GM21717 (cell line): ENCODE data around the gene GCNA.

Experiments
- ATAC-seq: cut with Tn5 transposase; IDR thresholded peaks from one replicate; pipeline ENCODE4 v1.9.1; 2021; ENCODE audit warnings: mild to moderate bottlenecking, moderate library complexity; ENCODE audit not compliant: unreplicated experiment

The GCNA gene, protein sequence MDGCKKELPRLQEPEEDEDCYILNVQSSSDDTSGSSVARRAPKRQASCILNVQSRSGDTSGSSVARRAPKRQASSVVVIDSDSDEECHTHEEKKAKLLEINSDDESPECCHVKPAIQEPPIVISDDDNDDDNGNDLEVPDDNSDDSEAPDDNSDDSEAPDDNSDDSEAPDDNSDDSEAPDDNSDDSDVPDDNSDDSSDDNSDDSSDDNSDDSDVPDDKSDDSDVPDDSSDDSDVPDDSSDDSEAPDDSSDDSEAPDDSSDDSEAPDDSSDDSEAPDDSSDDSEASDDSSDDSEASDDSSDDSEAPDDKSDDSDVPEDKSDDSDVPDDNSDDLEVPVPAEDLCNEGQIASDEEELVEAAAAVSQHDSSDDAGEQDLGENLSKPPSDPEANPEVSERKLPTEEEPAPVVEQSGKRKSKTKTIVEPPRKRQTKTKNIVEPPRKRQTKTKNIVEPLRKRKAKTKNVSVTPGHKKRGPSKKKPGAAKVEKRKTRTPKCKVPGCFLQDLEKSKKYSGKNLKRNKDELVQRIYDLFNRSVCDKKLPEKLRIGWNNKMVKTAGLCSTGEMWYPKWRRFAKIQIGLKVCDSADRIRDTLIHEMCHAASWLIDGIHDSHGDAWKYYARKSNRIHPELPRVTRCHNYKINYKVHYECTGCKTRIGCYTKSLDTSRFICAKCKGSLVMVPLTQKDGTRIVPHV

DNA sequence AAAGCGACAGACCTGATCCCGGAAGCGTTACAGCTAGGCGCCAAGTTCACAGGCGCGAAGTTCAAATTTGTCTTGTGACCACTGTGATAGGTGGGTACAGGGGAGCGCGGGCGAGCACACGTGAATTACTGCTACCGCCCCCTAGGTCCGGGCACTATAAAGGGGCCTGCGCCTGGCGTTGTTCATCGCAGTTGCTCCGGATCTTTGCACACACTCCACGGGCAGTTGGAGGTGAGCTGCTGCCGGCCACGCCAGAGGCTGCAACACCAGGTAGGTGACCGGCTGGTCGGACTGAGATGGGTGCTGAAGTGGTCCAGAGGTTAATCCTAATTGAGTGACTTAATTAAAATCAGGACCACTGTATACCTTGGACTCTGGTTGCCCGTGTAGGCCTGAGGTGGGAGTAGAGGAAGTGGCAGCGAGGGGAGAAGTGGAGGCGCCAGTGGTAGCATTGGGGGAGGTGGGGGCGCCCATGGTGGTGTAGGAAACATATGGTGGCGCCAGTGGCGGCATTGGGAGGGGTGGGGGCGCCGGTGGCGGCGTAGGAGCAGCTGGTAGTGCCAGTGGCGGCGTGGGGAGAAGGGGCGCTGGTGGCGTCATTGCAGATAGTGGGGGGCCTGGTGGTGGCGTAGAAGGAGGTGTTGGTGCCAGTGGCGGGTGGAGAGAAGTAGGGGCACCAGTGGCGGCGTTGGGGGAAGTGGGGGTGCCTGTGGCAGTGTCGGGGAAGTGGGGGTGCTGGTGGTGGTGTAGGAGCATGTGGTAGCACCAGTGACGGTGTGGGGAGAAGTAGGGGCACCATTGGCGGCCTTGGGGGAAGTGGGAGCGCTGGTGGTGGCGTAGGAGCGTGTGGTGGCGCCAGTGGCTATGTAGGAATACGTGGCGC, at the start of gene GCNA:
GCNA (plus strand) TSS at position 185 of the 883 bp plus-strand sequence. CDS start 2,385 bp downstream, outside the sequence.
- ATAC-seq = no peak

DNA sequence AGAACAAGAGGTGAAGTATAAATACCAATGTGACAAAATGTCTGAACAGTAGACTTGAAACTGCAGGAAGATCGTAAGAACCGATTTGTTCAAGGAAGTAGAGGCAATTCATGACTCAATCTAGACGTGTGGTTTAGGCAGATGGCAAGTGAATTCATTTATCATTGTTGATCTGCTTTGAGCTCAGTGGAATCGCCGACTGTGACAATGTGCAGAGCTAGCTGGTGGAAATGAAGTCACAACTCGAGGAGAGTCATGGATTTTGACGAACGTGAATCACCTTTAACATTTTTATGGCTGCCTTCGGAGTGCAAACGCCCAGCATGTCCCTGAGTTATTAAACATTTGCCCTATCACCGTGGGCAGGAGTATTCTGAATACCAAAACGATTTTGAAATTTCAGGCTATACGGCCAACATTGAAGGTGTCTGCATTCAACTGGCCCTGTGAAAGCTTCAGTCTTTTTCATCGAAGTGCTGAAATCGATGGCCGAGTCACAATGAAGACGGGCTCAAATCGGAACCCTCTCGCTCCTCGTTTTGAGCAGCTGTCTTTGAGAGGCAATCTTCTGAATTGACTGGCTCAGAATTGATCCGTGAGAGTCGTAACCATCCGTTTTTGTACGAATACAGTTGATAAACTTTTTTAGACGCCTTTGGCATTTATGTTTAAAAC, 46.0 kb upstream of the GCNA start:
- ATAC-seq = peak; percentile 10

DNA sequence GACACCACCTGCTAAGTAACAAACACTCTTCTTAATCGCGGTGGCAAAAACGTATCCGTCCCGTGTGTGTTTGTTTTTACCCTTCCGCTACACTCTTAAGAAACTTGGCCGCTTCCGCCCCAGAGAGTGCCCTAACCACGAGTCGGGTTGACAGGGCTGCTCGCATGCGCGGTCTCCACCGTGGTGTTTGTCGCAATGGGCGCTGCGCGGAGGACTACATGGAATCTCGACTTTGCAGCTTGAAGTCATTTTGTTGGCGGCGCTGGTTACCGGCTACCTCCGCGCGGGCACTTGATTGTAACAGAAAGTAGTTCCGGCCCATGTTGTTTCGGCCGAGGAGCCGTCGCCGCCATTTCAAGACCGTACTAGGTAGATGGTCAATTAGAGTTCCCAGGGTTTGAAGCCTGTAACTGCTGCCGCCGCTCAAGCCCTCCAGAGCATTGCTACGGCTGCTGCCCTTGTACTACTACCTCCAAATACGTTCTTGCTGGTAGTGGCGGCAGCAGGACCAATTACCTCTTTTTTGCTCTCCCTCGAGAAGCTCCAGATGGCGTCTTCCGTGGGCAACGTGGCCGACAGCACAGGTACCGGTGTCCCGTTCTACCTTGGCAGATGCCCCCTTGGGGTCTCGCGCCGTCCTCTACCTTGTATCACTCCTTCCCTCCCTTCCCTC, 45.3 kb upstream of the GCNA start, which contains the start of gene OGT:
OGT (plus strand) TSS at position 352 of the 673 bp plus-strand sequence; CDS start at position 548, 196 bp downstream.
- ATAC-seq = peak; percentile 66

DNA sequence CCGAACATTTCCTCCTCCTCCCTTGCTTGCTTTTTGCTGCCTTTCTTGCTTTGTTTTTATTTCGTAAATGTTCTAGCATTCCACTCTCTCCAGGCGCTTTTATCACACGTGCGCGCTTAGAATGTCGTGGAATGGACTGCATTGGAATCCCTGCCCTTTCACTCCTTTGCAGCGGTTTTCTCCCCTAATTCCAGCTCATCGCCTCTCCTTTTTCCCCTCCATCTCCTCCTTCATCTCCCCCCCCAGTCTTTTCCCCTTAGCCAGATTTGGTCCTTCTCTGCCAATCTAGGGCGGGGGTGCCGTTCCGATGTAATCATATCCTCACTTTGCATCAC, 44.8 kb upstream of the GCNA start:
- ATAC-seq = no peak

DNA sequence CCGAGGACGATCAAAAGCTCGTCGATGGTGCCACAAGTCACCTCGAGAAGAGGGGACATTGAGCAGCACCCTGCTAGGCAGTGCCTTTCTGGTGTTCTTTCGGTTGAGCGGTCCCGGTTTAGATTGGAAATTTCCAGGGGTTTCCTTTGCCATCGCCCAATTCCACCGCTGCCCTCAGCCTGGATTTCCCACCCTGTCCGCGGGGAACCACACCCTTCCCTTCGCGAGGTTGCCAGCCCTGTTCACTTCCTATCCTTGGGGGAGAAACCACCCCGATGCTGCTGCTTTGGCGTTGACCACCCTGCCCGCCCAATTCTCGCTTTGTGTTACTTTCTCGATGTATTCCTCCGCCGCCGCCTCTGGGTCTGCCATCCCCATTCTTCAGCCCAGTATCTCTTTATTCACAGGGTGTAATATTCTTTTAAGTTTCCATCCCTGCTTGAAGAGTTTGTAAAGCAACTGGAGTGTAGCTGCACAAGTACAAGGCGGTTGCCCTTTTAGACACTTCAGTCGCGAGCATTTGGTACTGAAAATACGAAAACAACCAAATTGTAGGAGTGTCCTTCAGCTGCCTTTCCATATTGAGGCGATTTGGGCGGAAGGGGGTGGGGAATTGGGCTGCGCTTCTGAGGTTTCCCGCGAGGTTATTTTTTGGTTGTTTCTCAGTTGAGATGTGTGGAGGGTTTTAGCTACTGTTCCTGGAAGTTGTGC, 44.2 kb upstream of the GCNA start:
- ATAC-seq = no peak

DNA sequence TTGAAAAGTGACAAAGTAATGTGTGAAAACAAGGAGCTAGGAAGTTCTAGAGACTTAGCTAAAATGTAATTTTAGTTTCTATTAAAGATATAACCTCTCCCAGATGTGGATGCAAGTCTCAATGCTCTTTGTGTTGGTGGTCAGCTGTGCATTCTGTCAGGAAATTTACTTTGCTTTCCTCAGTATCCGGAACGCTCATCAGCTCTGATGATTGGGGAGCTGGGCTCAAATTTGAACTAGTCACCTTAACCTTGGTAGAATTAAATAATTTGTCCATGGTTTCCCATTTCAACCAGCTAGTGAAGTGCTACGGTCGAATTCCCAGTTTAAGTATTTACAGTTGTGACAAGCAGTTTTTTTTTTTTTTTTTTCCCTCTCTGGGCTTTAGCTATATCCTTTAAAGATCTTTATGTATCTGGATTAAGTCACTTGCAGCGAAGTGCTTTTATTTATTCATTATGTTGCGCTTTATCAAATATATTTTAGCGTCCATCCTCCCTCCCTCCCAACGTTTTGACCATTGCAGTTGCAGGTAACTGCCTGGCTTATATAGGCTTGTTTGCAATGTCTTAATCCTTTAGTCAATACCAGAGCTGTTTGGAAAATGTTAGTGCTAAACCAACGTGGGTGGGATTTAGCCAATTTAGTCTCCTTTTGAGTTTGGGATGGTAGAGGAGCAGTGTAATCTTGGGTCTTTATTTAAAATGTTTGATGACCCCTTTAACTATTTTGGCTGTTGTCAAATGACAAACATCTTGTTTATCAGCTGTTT, 43.3 kb upstream of the GCNA start:
- no peak for ATAC-seq

DNA sequence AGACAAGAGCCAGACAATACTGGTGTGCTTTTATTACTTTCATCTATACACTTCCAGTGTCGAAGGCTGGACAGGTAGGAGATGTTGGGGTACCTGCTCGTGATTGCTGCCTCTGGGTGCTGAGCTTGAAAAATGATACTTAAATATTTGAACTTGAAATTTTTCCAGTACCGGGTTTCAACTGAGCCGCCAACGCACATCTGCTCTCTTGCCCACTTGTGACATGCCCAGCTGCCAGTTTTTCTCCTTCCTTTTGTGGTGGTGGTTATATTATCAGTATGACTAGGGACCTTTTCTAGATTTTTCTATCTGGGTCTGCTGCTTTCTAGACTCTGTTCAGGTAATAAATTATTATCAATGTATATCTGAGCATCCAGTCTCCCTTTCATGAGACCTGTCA, 42.0 kb upstream of the GCNA start:
- ATAC-seq = no peak

DNA sequence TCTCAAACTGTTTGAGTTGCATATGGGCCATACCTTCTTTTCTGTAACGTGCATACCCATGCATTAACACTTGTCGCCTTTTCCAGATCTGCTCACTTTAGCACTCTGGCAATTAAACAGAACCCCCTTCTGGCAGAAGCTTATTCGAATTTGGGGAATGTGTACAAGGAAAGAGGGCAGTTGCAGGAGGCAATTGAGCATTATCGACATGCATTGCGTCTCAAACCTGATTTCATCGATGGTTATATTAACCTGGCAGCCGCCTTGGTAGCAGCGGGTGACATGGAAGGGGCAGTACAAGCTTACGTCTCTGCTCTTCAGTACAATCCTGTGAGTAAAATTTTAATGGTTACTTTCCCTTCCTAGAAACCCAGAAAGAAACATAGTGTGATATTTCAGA, 40.5 kb upstream of the GCNA start:
- ATAC-seq = no peak

DNA sequence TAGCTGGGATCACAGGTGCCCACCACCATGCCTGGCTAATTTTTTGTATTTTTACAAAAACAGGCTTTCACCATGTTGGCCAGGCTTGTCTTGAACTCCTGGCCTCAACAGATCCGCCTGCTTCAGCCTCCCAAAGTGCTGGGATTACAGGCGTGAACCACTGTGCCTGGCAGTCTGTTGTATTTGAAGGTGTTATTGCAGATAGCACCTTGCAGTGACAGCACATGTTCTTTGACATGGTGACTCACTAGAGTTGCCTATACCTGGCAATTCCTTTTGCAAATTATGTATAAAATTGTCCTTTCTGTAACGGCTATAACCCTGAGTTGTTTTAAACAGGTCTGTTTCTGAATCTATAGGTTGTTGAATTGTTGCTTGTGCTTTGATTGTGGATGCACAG, 37.4 kb upstream of the GCNA start:
- peak; percentile 26 for ATAC-seq

DNA sequence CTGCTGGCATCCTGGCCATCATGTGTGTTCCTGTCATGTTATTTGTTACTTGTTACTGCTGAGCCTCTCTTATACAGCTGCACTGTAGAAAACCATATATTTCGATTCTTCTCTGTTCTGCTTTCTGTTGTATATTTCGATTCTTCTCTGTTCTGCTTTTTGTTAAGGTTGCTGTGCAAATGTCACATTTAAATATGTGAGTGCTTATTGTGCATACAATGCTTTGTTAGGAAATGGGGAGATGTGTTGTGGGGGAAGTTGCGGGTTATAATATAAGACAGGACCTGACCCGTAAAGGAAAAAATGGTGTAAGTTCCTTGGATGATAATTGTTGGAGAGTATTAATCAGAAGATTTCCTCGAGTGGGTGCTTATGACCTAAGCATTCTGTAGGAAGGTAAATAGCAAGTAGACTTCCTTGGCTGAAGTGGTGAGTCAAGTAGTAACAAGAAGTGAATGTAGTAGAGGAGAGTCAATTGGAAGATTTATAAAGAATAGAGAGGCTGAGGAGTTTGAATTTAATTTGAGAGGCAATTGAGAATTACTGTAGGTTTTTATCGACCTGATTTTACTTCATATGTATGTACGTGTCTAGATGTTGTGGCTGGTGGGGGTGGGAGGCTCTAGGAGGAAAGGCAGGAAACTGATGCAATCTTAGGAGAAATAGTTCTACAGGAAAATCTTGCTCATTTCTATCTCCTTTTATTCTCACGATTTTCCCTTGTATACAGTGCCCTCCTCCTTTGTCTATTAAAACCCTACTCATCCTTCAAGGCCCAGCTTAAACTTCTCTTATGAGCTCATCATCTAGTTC, 36.8 kb upstream of the GCNA start:
- peak; percentile 69 for ATAC-seq

DNA sequence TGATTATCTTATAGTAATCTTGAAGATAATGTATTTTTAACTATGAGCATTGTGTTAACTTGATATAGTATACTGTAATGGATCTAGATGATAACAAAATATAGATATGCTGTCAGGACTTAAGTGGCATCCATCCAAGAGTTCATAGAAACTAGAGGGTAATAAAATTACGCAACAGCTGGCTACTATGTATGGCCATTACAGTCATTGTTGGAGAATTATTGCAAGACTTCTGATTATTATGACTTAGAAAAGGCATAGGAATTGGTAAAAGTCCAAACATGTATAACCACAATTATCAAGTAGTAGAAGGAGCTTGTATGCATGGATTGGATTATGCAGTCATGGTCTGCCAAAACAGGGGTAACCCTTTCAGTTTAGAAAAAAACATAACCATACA, 35.8 kb upstream of the GCNA start:
- ATAC-seq = no peak

DNA sequence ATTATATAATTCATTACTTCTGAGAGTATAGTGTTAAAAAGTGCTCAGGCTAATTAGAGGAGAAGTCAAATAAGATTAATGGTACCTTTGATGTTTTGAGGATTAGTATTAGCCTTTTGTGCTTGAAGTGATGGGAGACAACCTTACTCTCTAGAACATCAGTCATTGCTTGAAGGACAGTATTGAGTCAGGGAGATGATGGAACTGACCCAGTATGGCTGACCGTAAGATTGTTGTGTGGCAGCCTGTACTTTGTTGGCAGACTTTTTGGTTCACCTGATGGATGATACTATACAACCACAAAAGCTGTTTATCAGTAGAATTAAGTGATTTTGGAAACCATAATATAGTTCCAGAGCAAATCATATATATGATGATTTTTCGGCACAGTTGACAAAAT, 35.4 kb upstream of the GCNA start:
- no peak for ATAC-seq

DNA sequence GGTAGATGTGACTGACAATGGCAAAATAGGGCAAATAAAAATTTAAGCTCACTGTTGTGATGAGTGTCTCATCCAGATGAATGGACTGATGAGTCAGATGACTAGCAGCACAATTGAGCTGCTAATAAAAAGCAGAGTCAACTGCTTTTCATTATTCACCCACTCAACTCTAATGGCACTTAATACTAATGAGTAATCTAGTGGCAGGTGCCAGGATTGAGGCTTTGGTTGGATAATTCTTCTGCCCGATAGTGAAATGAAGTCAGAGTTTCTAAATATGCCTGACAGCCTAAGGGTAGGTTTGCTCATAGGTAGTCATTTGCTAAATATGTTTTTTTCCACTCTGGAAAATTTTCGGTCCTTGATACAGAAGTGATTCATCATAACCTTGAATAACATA, 34.9 kb upstream of the GCNA start:
- no peak for ATAC-seq

DNA sequence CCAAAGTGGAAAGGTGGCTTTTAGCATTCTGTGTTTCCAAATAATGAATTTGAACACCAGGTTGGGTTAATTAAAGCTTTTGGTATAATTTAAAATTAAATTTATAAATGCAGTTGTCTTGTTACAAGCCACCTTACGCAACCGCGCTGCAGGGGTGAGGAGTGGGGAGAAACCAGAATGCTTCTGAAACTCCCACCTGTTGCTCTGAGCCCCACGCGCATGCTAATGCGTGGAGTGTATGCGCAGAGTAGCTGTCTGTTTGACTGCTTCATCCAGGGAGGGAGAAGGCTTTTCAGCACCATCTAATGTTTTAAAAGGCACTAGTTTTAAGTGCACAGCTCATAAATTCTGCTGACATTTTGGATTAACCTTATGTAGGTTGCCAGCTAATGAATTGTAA, 32.9 kb upstream of the GCNA start:
- ATAC-seq = no peak

DNA sequence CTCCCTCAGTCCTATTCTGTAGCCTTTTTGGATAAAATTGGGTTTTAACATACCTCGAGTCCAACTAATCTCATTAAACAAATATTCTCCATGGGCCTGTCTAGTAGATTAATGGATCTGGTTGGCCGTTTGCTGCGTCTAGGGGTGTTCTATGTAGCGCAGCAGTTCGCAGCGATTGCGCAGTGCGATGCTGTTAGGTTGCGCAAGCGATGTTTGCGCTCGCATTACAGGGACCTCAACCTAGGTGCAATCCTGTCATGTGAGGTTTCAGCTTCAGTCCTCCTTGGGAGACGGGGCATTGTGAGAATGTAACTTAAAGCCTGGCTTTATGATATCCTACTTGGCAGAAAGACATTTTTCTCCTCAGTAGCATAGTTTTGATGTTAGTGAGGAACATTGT, 31.4 kb upstream of the GCNA start:
- no peak for ATAC-seq

DNA sequence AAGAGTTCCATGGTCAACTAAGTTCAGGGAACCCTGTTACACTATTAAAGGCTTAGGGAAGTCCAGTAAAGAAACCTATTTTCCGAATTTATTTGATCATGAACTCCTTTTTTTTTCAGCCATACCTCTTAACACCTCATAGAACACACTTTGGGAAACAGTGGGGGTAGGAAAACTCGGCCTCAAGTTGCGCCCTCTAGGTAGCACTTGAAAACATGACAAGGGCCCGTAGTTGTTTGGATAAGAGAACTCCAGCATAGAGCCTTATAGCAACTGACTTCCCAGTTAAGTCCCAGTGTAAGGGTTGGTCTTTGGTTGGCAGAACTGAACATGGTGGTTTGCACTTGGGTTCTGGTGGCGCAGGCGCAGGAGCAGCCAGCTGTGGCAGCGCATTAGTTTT, 30.9 kb upstream of the GCNA start:
- ATAC-seq = no peak

DNA sequence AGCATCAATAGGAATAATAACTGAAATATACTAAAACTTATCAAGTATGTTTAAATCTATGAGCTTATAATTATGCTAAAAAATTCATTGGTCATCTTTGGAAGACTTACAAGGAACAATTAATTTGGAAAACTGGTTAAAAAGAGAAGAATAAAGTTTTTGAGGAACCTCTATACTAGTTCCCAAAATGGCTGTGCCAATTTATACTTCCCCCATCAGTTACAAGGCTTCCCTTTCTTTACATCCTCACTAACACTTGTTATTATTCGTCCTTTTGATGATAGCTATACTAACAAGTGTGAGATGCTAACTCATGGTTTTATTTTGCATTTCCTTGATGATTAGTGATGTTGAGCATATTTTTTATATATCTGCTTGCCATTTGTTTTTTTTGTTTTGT, 28.3 kb upstream of the GCNA start:
- no peak for ATAC-seq

DNA sequence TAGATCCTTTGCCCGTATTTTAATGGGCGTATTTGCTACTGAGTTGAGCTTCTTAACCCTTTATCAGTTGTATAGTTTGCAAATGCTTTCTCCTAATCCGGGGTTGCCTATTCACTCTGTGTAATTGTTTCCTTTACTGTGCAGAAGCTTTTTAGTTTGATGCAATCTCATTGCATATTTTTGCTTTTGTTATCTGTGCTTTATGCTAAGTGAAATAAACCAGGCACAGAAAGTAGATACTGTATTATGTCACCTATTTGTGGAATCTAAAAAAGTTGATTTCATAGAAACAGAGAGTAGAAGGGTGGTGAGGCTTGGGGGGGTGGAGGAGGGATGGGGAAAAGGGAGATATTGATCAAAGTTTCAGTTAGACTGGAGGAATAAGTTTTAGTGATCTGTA, 27.7 kb upstream of the GCNA start:
- ATAC-seq = no peak
